Mononuclear cell (primary cell): ENCODE measurements around the gene SLC26A6. TPM values are rescaled to one million over a fixed set of nuclear protein-coding genes. Genes with fewer than 3 reads are reported as not detected.

Experiments used
- H3K27me3 ChIP-seq: 2 replicates; pipeline ENCODE4 v1.6.0; 2011; ENCODE audit warnings: low read length, control low read depth; ENCODE audit not compliant: insufficient read depth
- H3K4me1 ChIP-seq: 2 replicates; pipeline ENCODE4 v1.5.1; 2011; ENCODE audit warnings: mild to moderate bottlenecking, low read length, control low read depth; ENCODE audit not compliant: insufficient read depth
- H3K4me3 ChIP-seq: 2 replicates; pipeline ENCODE4 v1.5.1; 2011; ENCODE audit warnings: mild to moderate bottlenecking, low read length, moderate library complexity
- H3K9me3 ChIP-seq: 2 replicates; pipeline ENCODE4 v1.5.1; 2011; ENCODE audit warnings: low read depth, mild to moderate bottlenecking, control low read depth, low read length
- total RNA-seq: library from RNA; depleted of rRNA; stranded (reverse); fragments of >200 nt; gene quantifications from one replicate; pipeline ENCODE4 v1.2.3, GENCODE V29; 2012

The SLC26A6 gene
- 8.4 TPM for total RNA-seq

- Histone ChIP-seq H3K27me3 (no peaks in the 10 kb centered on the region), H3K9me3 (no peaks in the 10 kb centered on the region), H3K4me1 (peaks cover 20% of the 10 kb centered on the region), H3K4me3 (peak within 1 kb of the TSS; percentile 67)
Observed at GRCh38 chr3:48635222-48636021, at the start of gene SLC26A6. SLC26A6 (minus strand) TSS chr3:48635461; CDS start chr3:48635393, 68 bp downstream.

DNA sequence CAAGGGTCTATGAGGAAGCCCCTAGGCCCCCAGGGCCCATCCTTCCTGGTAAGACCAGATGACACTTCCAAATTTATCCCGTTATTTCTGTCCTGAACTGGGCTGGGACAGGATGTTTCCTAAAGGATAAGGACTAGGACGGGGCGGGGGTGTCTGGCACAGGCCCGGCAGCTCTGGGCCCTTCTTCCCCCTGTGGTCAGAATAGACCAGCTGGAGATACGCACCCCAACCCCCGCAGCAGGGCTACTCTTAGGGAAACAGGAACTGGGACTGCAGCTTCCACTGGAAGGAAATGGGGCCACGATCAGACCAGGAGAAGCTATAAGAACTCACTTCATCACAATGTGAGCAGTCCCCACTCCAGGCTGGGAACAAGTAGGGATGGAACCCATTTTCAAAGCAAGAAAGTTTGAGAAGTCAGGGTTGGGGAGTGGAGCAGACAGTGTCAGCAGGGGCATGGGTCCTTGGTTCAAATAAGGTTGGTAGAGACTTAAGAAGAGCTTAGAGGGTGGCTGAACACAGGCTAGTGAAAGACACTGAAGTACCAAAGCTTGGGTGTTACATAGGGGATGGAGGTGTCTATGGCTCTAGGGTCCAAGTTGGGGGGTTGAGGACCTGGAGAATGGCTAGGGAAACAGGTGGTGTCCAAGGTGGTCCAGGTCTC lies 49.4 kb upstream of the SLC26A6 start:
- Histone ChIP-seq H3K9me3 (no peaks in the 10 kb centered on the region), H3K4me3 (no peak overlapping the region), H3K4me1 (peaks cover 32% of the 10 kb centered on the region), H3K27me3 (no peaks in the 10 kb centered on the region)

- H3K4me3 ChIP-seq, result no peak overlapping the region
- H3K27me3 ChIP-seq, result no peaks in the 10 kb centered on the region
- no peaks in the 10 kb centered on the region for H3K9me3 ChIP-seq
- H3K4me1 ChIP-seq, result peaks cover 37% of the 10 kb centered on the region
Observed at GRCh38 chr3:48684054-48684349, 48.7 kb upstream of the SLC26A6 start.

GRCh38 chr3:48682786-48683185 lies 47.5 kb upstream of the SLC26A6 start:
- Histone ChIP-seq H3K4me1 (peaks cover 37% of the 10 kb centered on the region), H3K27me3 (no peaks in the 10 kb centered on the region), H3K4me3 (no peak overlapping the region), H3K9me3 (no peaks in the 10 kb centered on the region)

GRCh38 chr3:48681974-48682610 lies 46.8 kb upstream of the SLC26A6 start:
- H3K4me1 ChIP-seq, result peaks cover 37% of the 10 kb centered on the region
- H3K27me3 ChIP-seq, result no peaks in the 10 kb centered on the region
- H3K4me3 ChIP-seq, result no peak overlapping the region
- H3K9me3 ChIP-seq, result no peaks in the 10 kb centered on the region

DNA sequence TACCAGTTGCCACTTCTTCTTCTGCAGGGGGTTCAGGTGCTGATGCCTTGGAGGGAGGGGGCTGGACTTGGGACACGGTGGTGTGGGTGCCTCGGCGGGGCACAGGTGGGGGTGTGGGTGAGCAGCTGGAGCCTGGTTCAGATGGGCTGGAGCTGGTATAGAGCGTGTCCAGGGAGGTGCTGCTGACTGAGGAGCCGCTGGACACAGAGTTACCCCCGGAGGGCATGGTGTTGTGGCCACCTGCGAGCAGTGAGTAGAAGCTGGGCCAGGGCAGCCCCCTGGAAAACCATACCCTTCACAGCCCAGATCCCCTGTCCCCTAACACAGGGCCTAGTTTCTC lies 46.2 kb upstream of the SLC26A6 start:
- Histone ChIP-seq H3K27me3 (no peaks in the 10 kb centered on the region), H3K9me3 (no peaks in the 10 kb centered on the region), H3K4me3 (no peak overlapping the region), H3K4me1 (peaks cover 35% of the 10 kb centered on the region)

- no peak overlapping the region for H3K4me3 ChIP-seq
- no peaks in the 10 kb centered on the region for H3K27me3 ChIP-seq
- peaks cover 29% of the 10 kb centered on the region for H3K4me1 ChIP-seq
- H3K9me3 ChIP-seq, result no peaks in the 10 kb centered on the region
Observed at GRCh38 chr3:48680811-48681540, 45.7 kb upstream of the SLC26A6 start.

DNA sequence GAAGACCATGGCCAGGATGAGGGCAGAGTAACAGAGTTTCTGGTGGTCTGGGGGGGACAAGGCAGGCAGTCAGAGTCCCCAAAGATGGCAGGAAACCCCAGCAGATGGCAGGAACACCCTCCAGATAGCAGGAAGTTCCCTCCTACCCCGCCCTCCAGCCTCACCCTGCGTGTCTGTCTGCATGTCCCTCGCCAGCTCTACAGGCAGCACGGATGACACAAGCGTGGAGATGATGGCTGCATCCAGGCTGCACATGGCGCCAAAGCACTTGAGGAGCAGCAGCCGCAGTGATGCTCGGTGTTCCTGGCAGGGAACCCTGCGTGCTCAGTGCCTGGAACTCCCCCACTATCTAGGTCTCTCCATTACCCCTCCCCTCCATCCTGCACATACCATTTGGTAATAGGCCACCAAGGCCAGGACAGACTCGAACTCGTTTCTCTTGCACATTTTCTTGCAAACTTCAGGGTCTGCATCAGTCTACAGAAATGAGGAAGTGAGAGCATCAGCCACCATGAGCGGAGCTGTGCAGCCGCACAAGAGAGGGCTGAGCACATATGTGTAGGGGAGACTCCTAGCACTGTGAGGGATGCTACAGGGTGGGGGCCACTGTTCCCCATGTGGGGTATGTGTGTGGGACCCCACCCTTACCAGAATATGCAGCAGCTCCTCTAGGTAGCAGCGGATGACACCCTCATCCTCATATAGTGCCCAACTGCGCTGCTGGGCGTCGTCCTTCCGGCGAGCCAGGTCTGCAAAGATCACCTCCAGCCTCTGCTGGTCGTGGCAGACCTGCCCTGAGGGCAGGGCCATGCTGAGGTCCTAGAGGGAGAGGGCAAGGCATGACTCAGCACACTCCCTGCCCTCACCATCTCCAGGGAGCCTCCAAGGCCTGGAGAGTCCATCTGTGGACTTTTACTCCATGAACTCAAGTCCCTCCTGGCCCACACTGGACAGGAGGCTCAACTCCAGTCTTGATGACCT lies 44.4 kb upstream of the SLC26A6 start:
- Histone ChIP-seq H3K4me1 (peaks cover 21% of the 10 kb centered on the region), H3K27me3 (no peaks in the 10 kb centered on the region), H3K9me3 (no peaks in the 10 kb centered on the region), H3K4me3 (no peak overlapping the region)

- Histone ChIP-seq H3K4me3 (no peak overlapping the region), H3K9me3 (no peaks in the 10 kb centered on the region), H3K27me3 (no peaks in the 10 kb centered on the region), H3K4me1 (peaks cover 13% of the 10 kb centered on the region)
Observed at GRCh38 chr3:48678566-48679380, 43.5 kb upstream of the SLC26A6 start.

DNA sequence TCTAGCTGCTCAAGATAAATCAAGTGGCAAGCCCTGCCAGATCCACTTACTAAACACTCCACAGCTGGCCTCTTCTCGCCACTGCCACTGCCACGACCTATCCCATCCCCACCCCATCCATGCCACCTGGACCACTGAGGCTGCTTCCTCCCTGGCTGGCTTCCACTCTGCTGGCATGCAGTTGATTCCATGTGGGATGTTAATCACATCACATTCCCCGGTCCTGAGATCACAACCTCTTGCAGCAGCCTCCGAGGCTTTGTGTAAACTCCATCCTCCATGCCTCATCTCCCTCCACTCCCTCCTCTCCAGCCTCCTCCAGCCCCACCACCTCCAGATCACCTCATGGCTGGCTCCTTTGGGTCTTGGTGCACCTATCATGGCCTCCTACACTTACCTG lies 42.8 kb upstream of the SLC26A6 start:
- H3K4me3 ChIP-seq, result no peak overlapping the region
- H3K4me1 ChIP-seq, result peaks cover 13% of the 10 kb centered on the region
- H3K9me3 ChIP-seq, result no peaks in the 10 kb centered on the region
- H3K27me3 ChIP-seq, result no peaks in the 10 kb centered on the region

DNA sequence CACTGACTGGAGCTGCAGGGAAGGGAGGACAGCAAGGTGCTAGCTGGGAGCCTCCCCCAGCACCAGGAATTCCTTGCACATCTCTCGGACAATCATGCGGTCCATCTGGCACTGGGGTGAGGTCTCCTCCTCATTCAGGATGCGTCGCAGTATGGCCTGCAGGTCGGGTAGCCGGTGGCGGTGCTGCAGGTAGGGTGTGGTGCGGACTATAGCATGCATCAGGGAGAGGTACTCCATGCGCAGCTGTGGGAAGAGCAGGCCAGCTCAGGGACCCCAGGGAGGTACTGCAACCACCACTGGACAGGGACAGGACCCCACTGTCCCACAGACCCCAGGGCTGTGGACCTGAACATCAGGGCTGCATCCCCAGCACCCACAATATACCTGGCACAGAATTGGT lies 39.2 kb upstream of the SLC26A6 start:
- no peak overlapping the region for H3K4me3 ChIP-seq
- peaks cover 4% of the 10 kb centered on the region for H3K4me1 ChIP-seq
- no peaks in the 10 kb centered on the region for H3K9me3 ChIP-seq
- no peaks in the 10 kb centered on the region for H3K27me3 ChIP-seq

- no peak overlapping the region for H3K4me3 ChIP-seq
- H3K27me3 ChIP-seq, result no peaks in the 10 kb centered on the region
- no peaks in the 10 kb centered on the region for H3K4me1 ChIP-seq
- H3K9me3 ChIP-seq, result no peaks in the 10 kb centered on the region
Observed at GRCh38 chr3:48672522-48672921, 37.3 kb upstream of the SLC26A6 start.

GRCh38 chr3:48664929-48665328 lies 29.7 kb upstream of the SLC26A6 start:
- H3K9me3 ChIP-seq, result no peaks in the 10 kb centered on the region
- no peak overlapping the region for H3K4me3 ChIP-seq
- H3K27me3 ChIP-seq, result peaks cover 24% of the 10 kb centered on the region
- H3K4me1 ChIP-seq, result peaks cover 30% of the 10 kb centered on the region

- Histone ChIP-seq H3K27me3 (peaks cover 24% of the 10 kb centered on the region), H3K9me3 (no peaks in the 10 kb centered on the region), H3K4me1 (peaks cover 30% of the 10 kb centered on the region), H3K4me3 (no peak overlapping the region)
Observed at GRCh38 chr3:48664313-48664644, 29.0 kb upstream of the SLC26A6 start.
